Cardiac muscle cell (in vitro differentiated cells and primary cell): Measurements from ENCODE around the gene DNHD1. TPM values are rescaled to one million over a fixed set of nuclear protein-coding genes. Genes with fewer than 3 reads are reported as not detected.
A peak's percentile ranks its signal among the peaks of the same experiment; 100 is the strongest.

Experiments used
- DNase-seq, 2 donors: peaks; one replicate each; pipeline versions ENCODE4 v3.0.0 to v3.0.0-alpha.2; 2010 to 2017; ENCODE audit warnings: low read depth in 1 of 2, low spot score in 1 of 2
- H3K27ac ChIP-seq: fragments of 200-600 bp; sonication (generic); 2 replicates; pipeline ENCODE4 v1.5.1; 2016
- H3K27me3 ChIP-seq: fragments of 200-600 bp; sonication (generic); 2 replicates; pipeline ENCODE4 v1.6.0; 2016; ENCODE audit warnings: control low read depth
- H3K36me3 ChIP-seq: fragments of 200-600 bp; sonication (generic); 2 replicates; pipeline ENCODE4 v1.5.1; 2016; ENCODE audit warnings: control low read depth
- H3K4me1 ChIP-seq: fragments of 200-600 bp; sonication (generic); 2 replicates; pipeline ENCODE4 v1.8.1; 2017; ENCODE audit warnings: low read depth, mild to moderate bottlenecking, mixed run types
- H3K4me3 ChIP-seq: fragments of 200-600 bp; sonication (generic); 2 replicates; pipeline ENCODE4 v1.5.1; 2016; ENCODE audit warnings: mild to moderate bottlenecking
- H3K9me3 ChIP-seq: fragments of 200-600 bp; sonication (generic); 2 replicates; pipeline ENCODE4 v1.5.1; 2017; ENCODE audit warnings: low read depth, mild to moderate bottlenecking, control low read depth
- CTCF ChIP-seq: IDR thresholded peaks from 2 replicates; pipeline ENCODE4 v1.5.1; 2012; ENCODE audit warnings: low read depth, mild to moderate bottlenecking, low read length
- polyA plus RNA-seq: library from polyadenylated mRNA; unstranded; fragments of >200 nt; fragmentation: Nextera tagmentation; extraction: Ambion mirVana; gene quantifications from 2 replicates; pipeline ENCODE4 v1.2.1, GENCODE V29; 2016
- total RNA-seq: library from RNA; depleted of rRNA; stranded (reverse); fragments of >200 nt; gene quantifications from 2 replicates; pipeline ENCODE4 v1.2.3, GENCODE V29; 2016

DNHD1 gene
- total and polyA plus RNA-seq, 2 experiments from 2014 or later, result 8.8 to 24.5 TPM

GRCh38 chr11:6604790-6605189 is 107.7 kb downstream of the DNHD1 start:
- Histone ChIP-seq H3K27ac (peak overlapping the region; percentile 99), H3K4me1 (peaks cover 31% of the 10 kb centered on the region), H3K9me3 (no peaks in the 10 kb centered on the region), H3K4me3 (peak overlapping the region; percentile 63), H3K27me3 (no peaks in the 10 kb centered on the region), H3K36me3 (peaks cover 35% of the 10 kb centered on the region)
- no peak for DNase-seq
- TF ChIP-seq CTCF, result no peak

GRCh38 chr11:6606471-6607189 is 109.5 kb downstream of the DNHD1 start:
- Histone ChIP-seq H3K9me3 (no peaks in the 10 kb centered on the region), H3K4me3 (no peak overlapping the region), H3K4me1 (peaks cover 31% of the 10 kb centered on the region), H3K27ac (peak overlapping the region; percentile 99), H3K36me3 (peaks cover 34% of the 10 kb centered on the region), H3K27me3 (no peaks in the 10 kb centered on the region)
- DNase-seq, result peak; percentile 96
- no peak for TF ChIP-seq CTCF

- H3K4me1 ChIP-seq, result peaks cover 31% of the 10 kb centered on the region
- no peaks in the 10 kb centered on the region for H3K27me3 ChIP-seq
- TF ChIP-seq CTCF, result no peak
- peak overlapping the region; percentile 10 for H3K4me3 ChIP-seq
- H3K9me3 ChIP-seq, result no peaks in the 10 kb centered on the region
- DNase-seq, result no peak
- H3K36me3 ChIP-seq, result peaks cover 34% of the 10 kb centered on the region
- H3K27ac ChIP-seq, result peak overlapping the region; percentile 99
Observed at GRCh38 chr11:6607190-6607795, 110.2 kb downstream of the DNHD1 start.

GRCh38 chr11:6608011-6608410 is 110.9 kb downstream of the DNHD1 start:
- H3K4me3 ChIP-seq, result no peak overlapping the region
- peaks cover 34% of the 10 kb centered on the region for H3K36me3 ChIP-seq
- H3K27ac ChIP-seq, result peak overlapping the region; percentile 99
- H3K9me3 ChIP-seq, result no peaks in the 10 kb centered on the region
- DNase-seq, result no peak
- no peaks in the 10 kb centered on the region for H3K27me3 ChIP-seq
- peaks cover 28% of the 10 kb centered on the region for H3K4me1 ChIP-seq
- no peak for TF ChIP-seq CTCF

- no peaks in the 10 kb centered on the region for H3K9me3 ChIP-seq
- TF ChIP-seq CTCF, result no peak
- no peak for DNase-seq
- H3K4me1 ChIP-seq, result peaks cover 28% of the 10 kb centered on the region
- H3K27me3 ChIP-seq, result no peaks in the 10 kb centered on the region
- peak overlapping the region; percentile 99 for H3K27ac ChIP-seq
- peaks cover 34% of the 10 kb centered on the region for H3K36me3 ChIP-seq
- H3K4me3 ChIP-seq, result no peak overlapping the region
Observed at GRCh38 chr11:6608726-6609501, 111.8 kb downstream of the DNHD1 start.
